ENCODE results near the gene ABHD15. TPM values are rescaled to one million over a fixed set of nuclear protein-coding genes. Genes with fewer than 3 reads are reported as not detected.

Gene ABHD15
- total RNA-seq, 1 experiment from 2014 or later = 12.9 TPM

- POLR2A ChIA-PET (ENCODE audit: unreplicated experiment) = interaction anchor here (0.6 kb wide), 1 partner anchor 16 kb away, joined by 6 read pairs; no protein-coding TSS in a partner anchor
- Histone ChIP-seq H3K9me2 (ENCODE audit: insufficient read depth) (no peaks in the 10 kb centered on the region), H3K36me3 (ENCODE audit: low read depth) (no peaks in the 10 kb centered on the region; the same call in 1 of the 2 replicates), H3K27ac (no peak overlapping the region), H3K4me2 (0 out of 2 replicates have a peak overlapping the region, but pooled peaks have one; percentile 88), H3F3A (ENCODE audit: insufficient read depth, low read depth) (peaks cover 39% of the 10 kb centered on the region; the same call in 1 of the 2 replicates), H2AFZ (no peak overlapping the region), H3K4me3 (no peak overlapping the region), H3K79me2 (ENCODE audit: low read depth) (peaks cover 16% of the 10 kb centered on the region), H4K20me1 (ENCODE audit: insufficient read depth) (no peaks in the 10 kb centered on the region), H3K4me1 (replicated peaks; ENCODE audit: insufficient read depth) (peaks cover 20% of the 10 kb centered on the region), H3K27me3 (ENCODE audit: insufficient read depth, low read depth) (no peaks in the 10 kb centered on the region), H3K9me3 (ENCODE audit: insufficient read depth, low read depth) (no peaks in the 10 kb centered on the region)
- CTCF ChIA-PET = interaction anchor here (0.6 kb wide), 1 partner anchor 301 kb away, joined by 3 read pairs; no protein-coding TSS in a partner anchor
- intact Hi-C loops (cut with micrococcal nuclease; ENCODE audit: unreplicated experiment) = no loop called here
- DNase-seq = no peak
- BruUV-seq (replicated peaks) = no TSS peak
- TF ChIP-seq EZH2 (IDR thresholded peaks at IDR 0.05; ENCODE audit: low read depth) (no peak), CTCF (conservative IDR thresholded peaks at IDR 0.05) (no peak)
Measured at GRCh38 chr17:29563816-29564215, 3.0 kb downstream of the ABHD15 start.

- CTCF ChIA-PET = no interaction called here
- DNase-seq = no peak
- POLR2A ChIA-PET (ENCODE audit: unreplicated experiment) = no interaction called here
Measured at GRCh38 chr17:29562615-29563014, 4.2 kb downstream of the ABHD15 start.

More at GRCh38 chr17:29562615-29563014, 4.2 kb downstream of the ABHD15 start:
- Histone ChIP-seq H3K9me2 (ENCODE audit: insufficient read depth) (no peaks in the 10 kb centered on the region), H3F3A (ENCODE audit: insufficient read depth, low read depth) (peaks cover 33% of the 10 kb centered on the region; the same call in 1 of the 2 replicates), H4K20me1 (ENCODE audit: insufficient read depth) (no peaks in the 10 kb centered on the region), H3K9me3 (ENCODE audit: insufficient read depth, low read depth) (no peaks in the 10 kb centered on the region), H3K4me2 (no peak overlapping the region), H3K27me3 (ENCODE audit: insufficient read depth, low read depth) (no peaks in the 10 kb centered on the region), H3K4me1 (replicated peaks; ENCODE audit: insufficient read depth) (peaks cover 24% of the 10 kb centered on the region), H2AFZ (no peak overlapping the region), H3K27ac (no peak overlapping the region), H3K36me3 (ENCODE audit: low read depth) (no peaks in the 10 kb centered on the region; the same call in 1 of the 2 replicates), H3K79me2 (ENCODE audit: low read depth) (peaks cover 16% of the 10 kb centered on the region), H3K4me3 (no peak overlapping the region)
- no peak for TF ChIP-seq EZH2 (IDR thresholded peaks at IDR 0.05; ENCODE audit: low read depth)
- no peak for TF ChIP-seq CTCF (conservative IDR thresholded peaks at IDR 0.05)
- intact Hi-C loops (cut with micrococcal nuclease; ENCODE audit: unreplicated experiment) = no loop called here
- no TSS peak for BruUV-seq (replicated peaks)

Measured in PC-9 (cell line).